NB4 (cell line): ENCODE data around the gene PLK2.

Source experiments
- DNase-seq: peaks from one replicate; pipeline ENCODE4 v3.0.0; 2010; ENCODE audit warnings: low read depth
- H3K4me3 ChIP-seq: one replicate; pipeline ENCODE4 v1.5.1; 2011; ENCODE audit warnings: mild to moderate bottlenecking, low read depth, low read length, moderate library complexity
- CTCF ChIP-seq: IDR thresholded peaks from one replicate; pipeline ENCODE4 v1.5.1; 2012; ENCODE audit warnings: low read depth, low read length
- MAX ChIP-seq: IDR thresholded peaks from 2 replicates; pipeline ENCODE4 v1.6.1; 2011; ENCODE audit warnings: low read depth, low read length
- MYC ChIP-seq: IDR thresholded peaks from 2 replicates; pipeline ENCODE4 v1.6.1; 2011; ENCODE audit warnings: low read depth, low read length
- POLR2A ChIP-seq: IDR thresholded peaks from 2 replicates; pipeline ENCODE4 v1.6.1; 2011; ENCODE audit warnings: mild to moderate bottlenecking; ENCODE audit not compliant: insufficient read length; ENCODE audit errors: extremely low read depth

The PLK2 gene

GRCh38 chr5:58486290-58486689, 26.4 kb upstream of the PLK2 start:
- no peak overlapping the region for H3K4me3 ChIP-seq
- DNase-seq, result no peak
- TF ChIP-seq CTCF, result no peak
- TF ChIP-seq MYC, result no peak
- TF ChIP-seq POLR2A, result no peak
- no peak for TF ChIP-seq MAX

GRCh38 chr5:58484505-58484904, 24.6 kb upstream of the PLK2 start:
- TF ChIP-seq MAX (no peak), POLR2A (no peak), CTCF (no peak), MYC (no peak)
- no peak overlapping the region for H3K4me3 ChIP-seq
- peak; percentile 64 for DNase-seq

DNA sequence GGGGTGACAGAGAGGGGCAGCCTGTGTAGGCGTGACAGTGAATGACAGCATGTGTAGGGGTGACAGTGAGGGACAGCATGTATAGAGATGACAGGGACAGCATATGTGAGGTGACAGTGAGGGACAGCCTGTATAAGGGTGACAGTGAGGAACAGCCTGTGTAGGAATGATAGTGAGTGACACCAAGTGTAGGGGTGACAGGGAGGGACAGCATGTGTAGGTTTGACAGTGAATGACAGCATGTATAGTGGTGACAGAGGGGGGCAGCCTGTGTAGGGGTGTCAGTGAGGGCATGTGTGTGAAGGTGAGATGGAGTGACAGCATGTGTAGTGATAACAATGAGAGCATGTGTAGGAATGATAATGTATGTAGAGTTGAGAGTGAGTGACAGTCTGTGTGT, 22.6 kb upstream of the PLK2 start:
- no peak for TF ChIP-seq POLR2A
- TF ChIP-seq CTCF, result no peak
- TF ChIP-seq MYC, result no peak
- no peak for TF ChIP-seq MAX
- no peak overlapping the region for H3K4me3 ChIP-seq
- no peak for DNase-seq

DNA sequence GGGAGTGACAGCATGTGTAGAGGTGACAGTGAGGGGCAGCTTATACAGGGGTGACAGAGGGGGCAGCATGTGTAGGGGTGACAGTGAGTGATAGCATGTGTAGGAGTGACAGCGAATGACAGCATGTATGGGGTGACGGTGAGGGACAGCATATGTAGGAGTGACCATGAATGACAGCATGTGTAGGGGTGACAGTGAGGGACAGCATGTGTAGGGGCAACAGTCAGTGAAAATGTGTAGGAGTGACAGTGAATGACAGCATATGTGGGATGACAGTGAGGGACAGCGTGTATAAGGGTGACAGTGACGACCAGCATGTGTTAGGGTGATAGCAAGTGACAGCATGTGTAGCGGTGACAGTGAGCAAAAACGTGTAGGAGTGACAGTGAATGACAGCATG, 21.9 kb upstream of the PLK2 start:
- H3K4me3 ChIP-seq, result no peak overlapping the region
- TF ChIP-seq MAX (no peak), POLR2A (no peak), MYC (no peak), CTCF (no peak)
- no peak for DNase-seq

DNA sequence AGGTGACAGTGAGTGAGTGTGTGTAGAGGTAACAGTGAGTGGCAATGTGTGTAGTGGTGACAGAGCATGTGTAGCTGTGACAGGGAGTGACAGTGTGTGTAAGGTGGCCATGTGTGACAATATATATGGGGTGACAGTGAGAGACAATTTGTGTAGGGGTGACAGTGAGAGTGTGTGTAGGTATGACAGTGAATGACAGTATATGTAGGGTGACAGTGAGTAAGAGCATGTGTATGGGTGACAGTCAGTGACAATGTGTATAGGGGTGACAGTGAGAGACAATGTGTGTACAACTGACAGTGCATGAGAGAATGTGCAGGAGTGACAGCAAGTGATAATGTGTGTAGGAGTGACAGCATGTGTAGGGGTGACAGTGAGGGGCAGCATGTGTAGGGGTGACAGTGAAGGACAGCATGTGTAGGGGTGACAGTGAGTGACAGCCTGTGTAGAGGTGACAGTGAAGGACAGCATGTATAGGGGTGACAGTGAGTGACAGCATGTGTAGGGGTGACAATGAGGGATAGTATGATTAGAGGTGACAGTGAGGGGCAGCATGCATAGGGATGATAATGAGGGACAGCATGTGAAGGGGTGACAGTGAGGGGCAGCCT, 21.3 kb upstream of the PLK2 start:
- H3K4me3 ChIP-seq, result no peak overlapping the region
- DNase-seq, result no peak
- TF ChIP-seq POLR2A (no peak), CTCF (no peak), MAX (no peak), MYC (no peak)
